Activated CD4-positive, alpha-beta memory T cell treated with anti-CD3 and anti-CD28 coated beads for 36 hours (primary cell): ENCODE results near the gene RFNG. TPM values are rescaled to one million over a fixed set of nuclear protein-coding genes. Genes with fewer than 3 reads are reported as not detected.

Experiments used
- CTCF ChIA-PET: fragments of 350-600 bp; sonication (Branson Sonifier 250); formaldehyde crosslinking; loops from one replicate; lab custom pipeline; 2021; ENCODE audit warnings: antibody characterized with exemption, inconsistent platforms; lab: Charles Lee
- POLR2A ChIA-PET: fragments of 350-600 bp; sonication (Branson Sonifier 250); formaldehyde crosslinking; loops from one replicate; lab custom pipeline; 2021; ENCODE audit warnings: antibody characterized with exemption; lab: Charles Lee
- DNase-seq: peaks from one replicate; pipeline ENCODE4 v3.0.0-alpha.2; 2020
- H3K27ac Mint-ChIP-seq: one replicate; pipeline ENCODE4 v1.8.0; 2021; ENCODE audit warnings: mixed read lengths
- H3K27me3 Mint-ChIP-seq: one replicate; pipeline ENCODE4 v1.8.0; 2021; ENCODE audit warnings: mixed read lengths
- H3K36me3 Mint-ChIP-seq: one replicate; pipeline ENCODE4 v1.8.0; 2021; ENCODE audit warnings: mixed read lengths
- H3K4me1 Mint-ChIP-seq: one replicate; pipeline ENCODE4 v1.8.0; 2021; ENCODE audit warnings: low read depth, mixed read lengths
- H3K4me3 Mint-ChIP-seq: one replicate; pipeline ENCODE4 v1.8.0; 2021; ENCODE audit warnings: mild to moderate bottlenecking, mixed read lengths
- H3K9me3 Mint-ChIP-seq: one replicate; pipeline ENCODE4 v1.8.0; 2021; ENCODE audit warnings: mixed read lengths
- intact Hi-C: fragments of 100-400 bp; cut with micrococcal nuclease; formaldehyde crosslinking; loops from one replicate; pipeline ENCODE4 v1.15.1; 2023
- total RNA-seq, 2 experiments: library from RNA; stranded (reverse); gene quantifications; one replicate each; pipeline ENCODE4 v1.2.3, GENCODE V29; 2021

The RFNG gene
- total RNA-seq, 2 experiments from 2014 or later = 16.5 to 17.5 TPM

- Mint-ChIP-seq H3K9me3 (no peaks in the 10 kb centered on the region), H3K4me1 (peaks cover 1% of the 10 kb centered on the region), H3K27me3 (no peaks in the 10 kb centered on the region), H3K36me3 (no peaks in the 10 kb centered on the region), H3K4me3 (no peak overlapping the region), H3K27ac (no peak overlapping the region)
- intact Hi-C loops = no loop called here
- ChIA-PET CTCF (interaction anchor here (0.7 kb wide), 1 partner anchor 20 kb away, joined by 3 read pairs; no protein-coding TSS in a partner anchor), POLR2A (no interaction called here)
- DNase-seq = no peak
Observed at GRCh38 chr17:81998212-81998611, 53.4 kb downstream of the RFNG start.

Other genes starting within 250 kb of the RFNG start
- not detected for gene GCGR, start 247.7 kb downstream of the RFNG start, total RNA-seq
- 10 to 100 TPM; 67.4 to 68.3 TPM for gene MCRIP1, start 218.5 kb downstream of the RFNG start, total RNA-seq
- gene PPP1R27, start 216.8 kb downstream of the RFNG start, total RNA-seq = not detected
- 100 to 1,000 TPM; 358 to 367 TPM for gene P4HB, start 191.3 kb downstream of the RFNG start, total RNA-seq
- gene ARHGDIA, start 180.5 kb downstream of the RFNG start, total RNA-seq = 100 to 1,000 TPM; 526 to 531 TPM
- 100 to 1,000 TPM; 208 to 210 TPM for gene ALYREF, start 160.2 kb downstream of the RFNG start, total RNA-seq
- 100 to 1,000 TPM; 172 to 173 TPM for gene ANAPC11, start 160.1 kb downstream of the RFNG start, total RNA-seq
- gene NPB, start 149.6 kb downstream of the RFNG start, total RNA-seq = not detected
- gene PCYT2, start 140.4 kb downstream of the RFNG start, total RNA-seq = 10 to 100 TPM; 28.8 to 29.7 TPM
- 10 to 100 TPM; 32.0 to 33.1 TPM for gene SIRT7, start 133.6 kb downstream of the RFNG start, total RNA-seq
- gene MAFG, start 124.1 kb downstream of the RFNG start, total RNA-seq = 10 to 100 TPM; 23.4 to 24.1 TPM
- 10 to 100 TPM; 88.9 to 89.8 TPM for gene PYCR1, start 114.5 kb downstream of the RFNG start, total RNA-seq
- not detected for gene MYADML2, start 104.6 kb downstream of the RFNG start, total RNA-seq
- gene NOTUM, start 90.6 kb downstream of the RFNG start, total RNA-seq = under 1 TPM; 0.22 to 0.40 TPM
- 10 to 100 TPM; 25.4 to 27.1 TPM for gene ASPSCR1, start 74.2 kb downstream of the RFNG start, total RNA-seq
- 10 to 100 TPM; 83.0 to 85.8 TPM for gene CENPX, start 28.9 kb downstream of the RFNG start, total RNA-seq
- 10 to 100 TPM; 16.3 to 19.0 TPM for gene LRRC45, start 28.5 kb downstream of the RFNG start, total RNA-seq
- 1 to 10 TPM; 6.3 to 8.1 TPM for gene RAC3, start 20.1 kb downstream of the RFNG start, total RNA-seq
- 100 to 1,000 TPM; 105 to 115 TPM for gene DCXR, start 14.1 kb downstream of the RFNG start, total RNA-seq
- gene GPS1, start 87 bp upstream of the RFNG start, total RNA-seq = 10 to 100 TPM; 86.8 to 89.1 TPM
- gene DUS1L, start 14.0 kb upstream of the RFNG start, total RNA-seq = 100 to 1,000 TPM; 118 to 131 TPM
- gene FASN, start 46.4 kb upstream of the RFNG start, total RNA-seq = 100 to 1,000 TPM; 209 to 212 TPM
- gene CCDC57, start 161.0 kb upstream of the RFNG start, total RNA-seq = 10 to 100 TPM; 49.6 to 51.7 TPM
- gene SLC16A3, start 177.2 kb upstream of the RFNG start, total RNA-seq = 10 to 100 TPM; 97.4 to 99.7 TPM
- gene CSNK1D, start 221.9 kb upstream of the RFNG start, total RNA-seq = 100 to 1,000 TPM; 110 to 111 TPM